ENCODE results near the gene RITA1.

DNA sequence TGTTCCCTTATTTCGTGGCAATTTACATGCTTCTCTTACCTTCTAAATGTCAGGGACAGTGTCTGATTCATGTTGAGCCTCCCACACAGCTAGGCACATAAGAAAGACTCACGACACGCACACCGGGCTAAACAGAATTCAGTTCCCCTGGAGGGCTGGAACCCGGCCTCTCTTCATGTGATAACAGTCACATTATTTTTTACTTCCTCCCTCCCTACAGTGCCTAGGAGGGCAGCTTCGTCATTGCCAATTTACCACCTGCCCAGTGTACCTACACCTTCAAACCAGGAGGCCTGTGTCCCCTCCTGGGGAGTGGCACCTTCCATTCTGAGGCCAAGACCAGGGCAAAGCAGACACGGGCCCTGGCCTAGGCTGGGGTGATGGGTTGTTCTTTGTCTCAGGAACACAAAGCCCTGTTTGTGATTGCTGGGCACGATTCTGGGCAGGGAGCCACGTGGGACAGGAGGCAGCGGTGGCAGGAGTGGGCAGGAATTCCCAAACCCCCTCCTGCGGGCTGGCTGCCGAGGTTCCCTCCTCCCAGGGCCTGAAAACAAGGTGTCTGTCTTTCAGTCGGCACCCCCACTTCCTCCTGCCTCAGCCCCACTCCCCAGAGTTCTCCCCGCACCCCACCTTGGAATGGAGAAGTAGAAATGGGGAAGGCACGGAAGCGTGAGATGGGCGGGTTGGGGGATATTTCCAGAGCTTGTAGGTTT is 43.2 kb upstream of the RITA1 start:
- TF ChIP-seq CTCF (IDR thresholded peaks at IDR 0.05) (no peak), POLR2A (IDR thresholded peaks at IDR 0.05) (no peak)

Data from ovary (tissue), 3 donors.